ENCODE results near the gene LHX4. TPM values are rescaled to one million over a fixed set of nuclear protein-coding genes. Genes with fewer than 3 reads are reported as not detected.

Gene LHX4
- total RNA-seq, 3 donors from 2014 or later (not counting 1 experiment from before 2014, with no cell fraction given): 0.08 TPM; not detected in 2

DNA sequence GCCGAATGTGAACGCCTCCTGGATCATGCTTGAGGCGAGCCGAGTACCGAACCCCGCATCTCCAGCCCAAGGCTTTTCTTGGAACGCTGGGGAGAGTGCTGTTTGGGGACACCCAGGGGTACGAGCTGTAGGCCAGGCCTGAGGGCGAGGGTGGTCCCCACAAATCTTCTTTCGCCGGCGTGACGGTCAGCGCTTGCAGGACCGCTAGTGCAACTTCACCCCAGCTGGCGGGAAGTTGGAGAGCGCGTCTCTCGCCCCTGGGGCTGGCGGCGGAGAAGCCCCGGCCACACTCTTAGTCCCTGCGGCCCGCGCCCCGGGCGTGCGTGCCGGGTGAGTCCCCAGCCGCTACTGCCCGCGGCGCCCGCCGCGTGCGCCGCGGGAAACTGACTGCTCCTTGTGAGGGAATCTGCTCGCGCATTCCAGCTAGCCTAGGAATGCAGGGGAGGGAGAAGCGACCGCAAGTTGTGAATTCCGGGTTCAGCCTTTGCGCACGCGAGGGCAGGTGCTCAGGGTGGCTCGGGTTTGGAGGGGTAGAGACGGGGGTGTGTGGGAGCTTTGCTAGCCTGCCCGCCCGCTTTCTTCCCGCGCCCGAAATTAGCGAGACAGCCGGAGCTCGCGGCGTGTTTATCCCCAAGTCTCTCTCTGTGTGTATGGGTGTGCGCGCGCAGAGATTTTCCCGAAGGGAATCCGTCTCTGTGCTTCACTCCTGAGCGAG, 884 bp downstream of the LHX4 start:
- H3K4me3 ChIP-seq (ENCODE audit: low read length): no peak overlapping the region
- ATAC-seq (peak in 2 of 3 donors; percentile 6 to 36), DNase-seq (peak in 1 of 2 donors; percentile 14)
- Mint-ChIP-seq H3K9me3 (no peaks in the 10 kb centered on the region), H3K36me3 (no peaks in the 10 kb centered on the region), H3K4me1 (peaks cover 16 to 31% of the 10 kb centered on the region in 2 donors), H3K27me3 (ENCODE audit: low read depth in 2 of 2) (peaks cover 64 to 67% of the 10 kb centered on the region in 2 donors), H3K4me3 (peak overlapping the region; percentile 60), H3K27ac (no peak overlapping the region)
- intact Hi-C loops (cut with micrococcal nuclease): no loop called here
- H3K27ac ChIP-seq (ENCODE audit: low read length): no peak overlapping the region
- H3K9me3 ChIP-seq (ENCODE audit: control insufficient read depth, insufficient read depth, low read length): no peaks in the 10 kb centered on the region
- H3K36me3 ChIP-seq (ENCODE audit: control insufficient read depth, insufficient read depth, low read length): no peaks in the 10 kb centered on the region
- peaks cover 52% of the 10 kb centered on the region for H3K4me1 ChIP-seq (ENCODE audit: control insufficient read depth, insufficient read depth, low read length)
- TF ChIP-seq, protein P1, sequence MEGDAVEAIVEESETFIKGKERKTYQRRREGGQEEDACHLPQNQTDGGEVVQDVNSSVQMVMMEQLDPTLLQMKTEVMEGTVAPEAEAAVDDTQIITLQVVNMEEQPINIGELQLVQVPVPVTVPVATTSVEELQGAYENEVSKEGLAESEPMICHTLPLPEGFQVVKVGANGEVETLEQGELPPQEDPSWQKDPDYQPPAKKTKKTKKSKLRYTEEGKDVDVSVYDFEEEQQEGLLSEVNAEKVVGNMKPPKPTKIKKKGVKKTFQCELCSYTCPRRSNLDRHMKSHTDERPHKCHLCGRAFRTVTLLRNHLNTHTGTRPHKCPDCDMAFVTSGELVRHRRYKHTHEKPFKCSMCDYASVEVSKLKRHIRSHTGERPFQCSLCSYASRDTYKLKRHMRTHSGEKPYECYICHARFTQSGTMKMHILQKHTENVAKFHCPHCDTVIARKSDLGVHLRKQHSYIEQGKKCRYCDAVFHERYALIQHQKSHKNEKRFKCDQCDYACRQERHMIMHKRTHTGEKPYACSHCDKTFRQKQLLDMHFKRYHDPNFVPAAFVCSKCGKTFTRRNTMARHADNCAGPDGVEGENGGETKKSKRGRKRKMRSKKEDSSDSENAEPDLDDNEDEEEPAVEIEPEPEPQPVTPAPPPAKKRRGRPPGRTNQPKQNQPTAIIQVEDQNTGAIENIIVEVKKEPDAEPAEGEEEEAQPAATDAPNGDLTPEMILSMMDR (IDR thresholded peaks at IDR 0.05): no peak
- WGBS (ENCODE audit: insufficient coverage): under 1% methylated on average over 65 of the region's 65 CpGs
- H3K27me3 ChIP-seq (ENCODE audit: control insufficient read depth, insufficient read depth, low read length): peaks cover 64% of the 10 kb centered on the region

- Histone ChIP-seq H3K27ac (ENCODE audit: low read length) (no peak overlapping the region), H3K36me3 (ENCODE audit: control insufficient read depth, insufficient read depth, low read length) (no peaks in the 10 kb centered on the region), H3K4me1 (ENCODE audit: control insufficient read depth, insufficient read depth, low read length) (peaks cover 52% of the 10 kb centered on the region), H3K9me3 (ENCODE audit: control insufficient read depth, insufficient read depth, low read length) (no peaks in the 10 kb centered on the region), H3K4me3 (ENCODE audit: low read length) (no peak overlapping the region), H3K27me3 (ENCODE audit: control insufficient read depth, insufficient read depth, low read length) (peaks cover 65% of the 10 kb centered on the region)
- Mint-ChIP-seq H3K4me3 (peak overlapping the region; percentile 60), H3K36me3 (no peaks in the 10 kb centered on the region), H3K9me3 (no peaks in the 10 kb centered on the region), H3K27ac (no peak overlapping the region), H3K27me3 (ENCODE audit: low read depth in 2 of 2) (peaks cover 65 to 68% of the 10 kb centered on the region in 2 donors), H3K4me1 (peaks cover 17 to 36% of the 10 kb centered on the region in 2 donors)
- WGBS (ENCODE audit: insufficient coverage): 2% methylated on average over 37 of the region's 37 CpGs
- DNase-seq (peak in 1 of 2 donors; percentile 38), ATAC-seq (no peak)
- intact Hi-C loops (cut with micrococcal nuclease): no loop called here
- TF ChIP-seq, protein P1 (IDR thresholded peaks at IDR 0.05): no peak
Observed at GRCh38 chr1:180231506-180231921, 1.4 kb downstream of the LHX4 start.

- Mint-ChIP-seq H3K27ac (no peak overlapping the region), H3K9me3 (no peaks in the 10 kb centered on the region), H3K4me3 (peak overlapping the region; percentile 60), H3K27me3 (ENCODE audit: low read depth in 2 of 2) (peaks cover 65 to 68% of the 10 kb centered on the region in 2 donors), H3K36me3 (no peaks in the 10 kb centered on the region), H3K4me1 (peaks cover 17 to 38% of the 10 kb centered on the region in 2 donors)
- peak in 1 of 2 donors; percentile 8 for DNase-seq
- intact Hi-C loops (cut with micrococcal nuclease): no loop called here
- Histone ChIP-seq H3K27me3 (ENCODE audit: control insufficient read depth, insufficient read depth, low read length) (peaks cover 65% of the 10 kb centered on the region), H3K9me3 (ENCODE audit: control insufficient read depth, insufficient read depth, low read length) (no peaks in the 10 kb centered on the region), H3K4me3 (ENCODE audit: low read length) (no peak overlapping the region), H3K4me1 (ENCODE audit: control insufficient read depth, insufficient read depth, low read length) (peaks cover 52% of the 10 kb centered on the region), H3K27ac (ENCODE audit: low read length) (no peak overlapping the region), H3K36me3 (ENCODE audit: control insufficient read depth, insufficient read depth, low read length) (no peaks in the 10 kb centered on the region)
- ATAC-seq: no peak
- 8% methylated on average over 14 of the region's 14 CpGs for WGBS (ENCODE audit: insufficient coverage)
- TF ChIP-seq, protein P1 (IDR thresholded peaks at IDR 0.05): no peak
Observed at GRCh38 chr1:180231936-180232335, 1.9 kb downstream of the LHX4 start.

Measured in natural killer cell (primary cell).